Stomach (tissue), 9 donors: ENCODE results near the gene INPP5A. TPM values are rescaled to one million over a fixed set of nuclear protein-coding genes. Genes with fewer than 3 reads are reported as not detected.

ENCODE experiments used
- DNase-seq, 2 donors: peaks; one replicate each; pipeline versions ENCODE4 v3.0.0 to v3.0.0-alpha.2; 2013 to 2019
- H3K27ac ChIP-seq, 5 donors: fragments of 200-600 bp in 4 of 5; sonication (generic) in 4 of 5; one replicate each; pipeline ENCODE4 v1.5.1; 2013 to 2019; ENCODE audit warnings: mild to moderate bottlenecking in 1 of 5, moderate library complexity in 1 of 5
- H3K27me3 ChIP-seq, 3 donors: fragments of 200-600 bp; sonication (generic); one replicate each; pipeline ENCODE4 v1.5.1; 2017 to 2019; ENCODE audit warnings: mixed run types in 1 of 3
- H3K36me3 ChIP-seq, 4 donors: fragments of 200-600 bp; sonication (generic); 1 replicate in 3 of 4; 2 replicates in 1 of 4; pipeline ENCODE4 v1.5.1; 2016 to 2019
- H3K4me1 ChIP-seq, 4 donors: fragments of 200-600 bp; sonication (generic); one replicate each; pipeline ENCODE4 v1.5.1; 2016 to 2019
- H3K4me3 ChIP-seq, 4 donors: fragments of 200-600 bp; sonication (generic) in 3 of 4; one replicate each; pipeline ENCODE4 v1.5.1; 2016 to 2019; ENCODE audit warnings: mild to moderate bottlenecking in 1 of 4
- H3K9me3 ChIP-seq, 4 donors: fragments of 200-600 bp; sonication (generic); one replicate each; pipeline ENCODE4 v1.5.1; 2016 to 2019
- EP300 ChIP-seq: sonication (generic); formaldehyde crosslinking; IDR thresholded peaks from one replicate; pipeline ENCODE4 v1.6.1; 2017; ENCODE audit warnings: antibody characterized with exemption
- POLR2A ChIP-seq, 4 donors: fragments of 450-650 bp; IDR thresholded peaks; one replicate each; pipeline ENCODE4 v1.6.1; 2016; ENCODE audit warnings: antibody characterized with exemption in 4 of 4, control low read depth in 2 of 4, mild to moderate bottlenecking in 1 of 4, moderate library complexity in 1 of 4
- POLR2AphosphoS5 ChIP-seq, 3 donors: sonication (generic); formaldehyde crosslinking; IDR thresholded peaks; one replicate each; pipeline ENCODE4 v1.6.1; 2016; ENCODE audit warnings: antibody characterized with exemption in 3 of 3
- WGBS, 5 donors: extraction: QIAGEN DNeasy Blood & Tissue Kit in 3 of 5; methylation state at CpG; one replicate each; pipeline versions ENCODE4 v1.1.5 to v1.1.7; 2013 to 2018; 5-methylcytosine and 5-hydroxymethylcytosine counted together
- intact Hi-C: fragments of 100-400 bp; cut with DNase I; formaldehyde crosslinking; loops from one replicate; pipeline ENCODE4 v1.15.1; 2023; ENCODE audit warnings: low total_unique reads
- polyA plus RNA-seq, 3 donors: library from polyadenylated mRNA; stranded (reverse); fragments of 200-250 nt; gene quantifications; one replicate each; pipeline ENCODE4 v1.2.3, GENCODE V29; 2013
- total RNA-seq, 5 donors: library from RNA; depleted of rRNA; stranded (reverse); fragments of >200 nt; gene quantifications; one replicate each; pipeline versions ENCODE4 v1.1.0 to v1.2.3, GENCODE V29; 2014 to 2016
- TF ChIP-seq, protein P1 (sequence below), 7 experiments: fragments of 450-650 bp in 4 of 7; fragments of 200-600 bp in 3 of 7; sonication (generic) in 3 of 7; IDR thresholded peaks; one replicate each; pipeline ENCODE4 v1.5.1; 2016 to 2019; ENCODE audit warnings: antibody characterized with exemption in 7 of 7, control low read depth in 2 of 7, mild to moderate bottlenecking in 1 of 7
- donor health status: healthy with polysubstance abuse.
- donor health status: Bipolar disorder and iron deficiency.
- donor health status: healthy.

Gene INPP5A
- total and polyA plus RNA-seq, 8 donors: 17.2 to 72.3 (median 31.0) TPM

DNA sequence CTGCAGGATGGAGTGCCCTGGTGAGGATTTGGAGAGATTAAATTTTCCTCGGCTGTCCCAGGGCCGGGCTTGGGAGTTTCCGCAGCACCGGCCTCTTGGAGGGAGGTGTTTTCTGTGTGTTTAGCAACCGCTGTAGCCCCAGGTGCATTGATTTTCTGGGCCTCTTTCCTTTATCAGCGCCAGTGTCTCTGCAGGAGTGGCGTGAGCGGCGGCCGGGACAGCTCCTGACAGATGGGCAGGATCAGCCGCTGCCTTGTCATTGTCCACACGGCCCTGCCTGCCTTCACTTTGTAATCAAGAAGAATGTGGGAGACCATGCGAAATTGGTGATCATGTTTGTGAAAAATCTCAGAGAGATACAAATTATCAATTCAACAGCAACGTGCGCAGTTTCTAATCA is 216.0 kb downstream of the INPP5A start:
- intact Hi-C loops: no loop called here
- H3K4me1 ChIP-seq: no peaks in the 10 kb centered on the region
- no peaks in the 10 kb centered on the region for H3K9me3 ChIP-seq
- TF ChIP-seq POLR2A (IDR thresholded peaks at IDR 0.05): no peak
- TF ChIP-seq, protein P1, sequence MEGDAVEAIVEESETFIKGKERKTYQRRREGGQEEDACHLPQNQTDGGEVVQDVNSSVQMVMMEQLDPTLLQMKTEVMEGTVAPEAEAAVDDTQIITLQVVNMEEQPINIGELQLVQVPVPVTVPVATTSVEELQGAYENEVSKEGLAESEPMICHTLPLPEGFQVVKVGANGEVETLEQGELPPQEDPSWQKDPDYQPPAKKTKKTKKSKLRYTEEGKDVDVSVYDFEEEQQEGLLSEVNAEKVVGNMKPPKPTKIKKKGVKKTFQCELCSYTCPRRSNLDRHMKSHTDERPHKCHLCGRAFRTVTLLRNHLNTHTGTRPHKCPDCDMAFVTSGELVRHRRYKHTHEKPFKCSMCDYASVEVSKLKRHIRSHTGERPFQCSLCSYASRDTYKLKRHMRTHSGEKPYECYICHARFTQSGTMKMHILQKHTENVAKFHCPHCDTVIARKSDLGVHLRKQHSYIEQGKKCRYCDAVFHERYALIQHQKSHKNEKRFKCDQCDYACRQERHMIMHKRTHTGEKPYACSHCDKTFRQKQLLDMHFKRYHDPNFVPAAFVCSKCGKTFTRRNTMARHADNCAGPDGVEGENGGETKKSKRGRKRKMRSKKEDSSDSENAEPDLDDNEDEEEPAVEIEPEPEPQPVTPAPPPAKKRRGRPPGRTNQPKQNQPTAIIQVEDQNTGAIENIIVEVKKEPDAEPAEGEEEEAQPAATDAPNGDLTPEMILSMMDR (IDR thresholded peaks at IDR 0.05): no peak
- TF ChIP-seq POLR2AphosphoS5 (IDR thresholded peaks at IDR 0.05): no peak
- TF ChIP-seq EP300: no peak
- peaks cover 28 to 98% (median 82%) of the 10 kb centered on the region in 4 donors for H3K36me3 ChIP-seq
- no peak overlapping the region for H3K4me3 ChIP-seq
- DNase-seq: no peak
- no peaks in the 10 kb centered on the region for H3K27me3 ChIP-seq
- no peak overlapping the region for H3K27ac ChIP-seq
- 79 to 88% (median 82%) methylated on average over 15 of the region's 15 CpGs for WGBS, 5 donors

DNA sequence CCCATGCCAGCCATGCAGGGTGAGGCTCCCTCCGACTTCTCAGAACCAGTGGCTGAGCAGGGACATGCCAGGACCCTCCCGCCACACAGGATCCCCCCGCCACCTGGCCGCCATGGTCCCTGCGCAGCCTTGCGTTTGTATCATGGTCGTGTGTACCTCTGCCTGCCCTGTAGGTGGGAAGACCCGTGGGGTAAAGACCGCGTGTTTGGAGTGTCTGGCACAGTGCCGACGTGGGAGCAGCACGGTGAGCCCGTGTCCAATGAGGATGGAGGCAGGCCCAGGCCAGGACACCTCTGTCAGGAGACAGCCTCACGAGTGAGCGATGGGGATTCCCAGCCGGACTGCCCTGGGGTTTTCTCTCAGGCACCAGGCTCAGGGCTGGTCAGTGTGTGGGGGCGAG is 216.5 kb downstream of the INPP5A start:
- WGBS, 5 donors: 88 to 92% (median 90%) methylated on average over 18 of the region's 18 CpGs
- H3K27ac ChIP-seq: no peak overlapping the region
- H3K4me1 ChIP-seq: peaks cover 0 to under 1% (median 0%) of the 10 kb centered on the region in 4 donors
- TF ChIP-seq POLR2A (IDR thresholded peaks at IDR 0.05): no peak
- no peak for TF ChIP-seq POLR2AphosphoS5 (IDR thresholded peaks at IDR 0.05)
- TF ChIP-seq, protein P1 (IDR thresholded peaks at IDR 0.05): no peak
- no peak for TF ChIP-seq EP300
- H3K36me3 ChIP-seq: peaks cover 28 to 98% (median 82%) of the 10 kb centered on the region in 4 donors
- intact Hi-C loops: no loop called here
- H3K4me3 ChIP-seq: no peak overlapping the region
- no peaks in the 10 kb centered on the region for H3K27me3 ChIP-seq
- no peak for DNase-seq
- no peaks in the 10 kb centered on the region for H3K9me3 ChIP-seq

DNA sequence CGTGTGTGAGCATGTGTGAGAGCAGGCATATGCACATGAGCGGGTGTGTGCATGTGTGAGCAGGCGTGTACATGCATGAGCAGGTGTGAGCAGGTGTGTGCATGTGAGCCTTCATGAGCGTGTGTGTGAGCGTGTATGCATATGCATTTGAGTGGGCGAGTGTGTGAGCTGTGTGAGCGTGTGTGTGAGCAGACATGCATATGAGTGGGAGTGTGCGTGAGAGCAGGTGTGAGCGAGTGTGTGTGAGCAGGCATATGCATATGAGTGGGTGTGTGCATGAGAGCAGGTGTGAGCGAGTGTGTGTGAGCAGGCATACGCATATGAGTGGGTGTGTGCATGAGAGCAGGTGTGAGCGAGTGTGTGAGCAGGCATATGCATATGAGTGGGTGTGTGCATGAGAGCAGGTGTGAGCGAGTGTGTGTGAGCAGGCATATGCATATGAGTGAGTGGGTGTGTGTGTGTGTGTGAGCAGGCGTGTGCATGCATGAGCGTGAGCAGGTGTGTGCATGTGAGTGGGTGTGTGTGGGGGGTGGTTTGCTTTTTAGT is 217.7 kb downstream of the INPP5A start:
- H3K36me3 ChIP-seq: peaks cover 22 to 98% (median 82%) of the 10 kb centered on the region in 4 donors
- H3K9me3 ChIP-seq: no peaks in the 10 kb centered on the region
- H3K27ac ChIP-seq: no peak overlapping the region
- no peak for DNase-seq
- no peak overlapping the region for H3K4me3 ChIP-seq
- intact Hi-C loops: no loop called here
- H3K4me1 ChIP-seq: peaks cover 0 to 7% (median 0%) of the 10 kb centered on the region in 4 donors
- no peak for TF ChIP-seq EP300
- TF ChIP-seq, protein P1 (IDR thresholded peaks at IDR 0.05): no peak
- TF ChIP-seq POLR2A (IDR thresholded peaks at IDR 0.05): no peak
- TF ChIP-seq POLR2AphosphoS5 (IDR thresholded peaks at IDR 0.05): no peak
- 95 to 99% (median 98%) methylated on average over 15 of the region's 15 CpGs for WGBS, 5 donors
- no peaks in the 10 kb centered on the region for H3K27me3 ChIP-seq

DNA sequence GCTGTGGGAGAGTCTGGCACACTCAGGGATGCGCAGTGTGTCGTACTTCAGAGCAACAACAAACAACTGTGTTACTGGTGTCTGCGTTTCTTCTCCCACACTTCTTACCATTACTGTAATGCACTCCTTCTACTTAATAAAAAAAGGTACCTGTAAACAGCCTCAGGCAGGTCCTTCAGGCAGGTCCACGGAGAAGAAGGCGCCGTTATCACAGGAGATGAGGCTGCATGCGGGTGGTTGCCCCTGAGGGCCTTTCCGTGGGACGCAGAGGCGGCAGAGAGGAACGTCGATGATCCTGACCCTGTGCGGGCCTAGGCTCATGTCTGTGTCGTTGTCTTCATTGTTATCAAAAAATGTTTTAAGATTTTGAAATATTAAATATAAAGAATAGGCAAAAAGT is 219.0 kb downstream of the INPP5A start:
- no peak for TF ChIP-seq EP300
- no peak for TF ChIP-seq POLR2A (IDR thresholded peaks at IDR 0.05)
- no peak for TF ChIP-seq POLR2AphosphoS5 (IDR thresholded peaks at IDR 0.05)
- TF ChIP-seq, protein P1 (IDR thresholded peaks at IDR 0.05): no peak
- peaks cover 0 to 7% (median 0%) of the 10 kb centered on the region in 4 donors for H3K4me1 ChIP-seq
- H3K9me3 ChIP-seq: no peaks in the 10 kb centered on the region
- H3K4me3 ChIP-seq: no peak overlapping the region
- no peak overlapping the region for H3K27ac ChIP-seq
- intact Hi-C loops: no loop called here
- 96 to 98% (median 97%) methylated on average over 14 of the region's 14 CpGs for WGBS, 5 donors
- no peak for DNase-seq
- no peaks in the 10 kb centered on the region for H3K27me3 ChIP-seq
- peaks cover 22 to 97% (median 78%) of the 10 kb centered on the region in 4 donors for H3K36me3 ChIP-seq
